Calu3 (cell line): ENCODE results near the gene SLC23A3. TPM values are rescaled to one million over a fixed set of nuclear protein-coding genes. Genes with fewer than 3 reads are reported as not detected.
A peak's percentile ranks its signal among the peaks of the same experiment; 100 is the strongest.

Experiments
- BruUV-seq: library from RNA; stranded (reverse); fragments of 400-500 nt; replicated peaks from 2 replicates; lab custom pipeline; 2021; lab: Mats Ljungman, UMichigan
- CTCF ChIA-PET: fragments of 300-600 bp; sonication (Branson Sonifier 250); formaldehyde crosslinking; loops from one replicate; lab custom pipeline; 2022; ENCODE audit warnings: antibody characterized with exemption; lab: Charles Lee
- DNase-seq: peaks from one replicate; pipeline ENCODE4 v3.0.0; 2022
- H3K27ac Mint-ChIP-seq: one replicate; pipeline ENCODE4 v1.8.0; 2022; ENCODE audit warnings: mixed read lengths; ENCODE audit not compliant: unreplicated experiment
- H3K27me3 Mint-ChIP-seq: one replicate; pipeline ENCODE4 v1.8.0; 2022; ENCODE audit warnings: mixed read lengths; ENCODE audit not compliant: unreplicated experiment
- H3K36me3 Mint-ChIP-seq: one replicate; pipeline ENCODE4 v1.8.0; 2022; ENCODE audit warnings: mild to moderate bottlenecking, moderate library complexity, mixed read lengths; ENCODE audit not compliant: insufficient read depth, unreplicated experiment
- H3K4me1 Mint-ChIP-seq: one replicate; pipeline ENCODE4 v1.8.0; 2022; ENCODE audit warnings: mild to moderate bottlenecking, low read depth, mixed read lengths; ENCODE audit not compliant: unreplicated experiment
- H3K4me3 Mint-ChIP-seq: one replicate; pipeline ENCODE4 v1.8.0; 2022; ENCODE audit warnings: mild to moderate bottlenecking, low read depth, moderate library complexity, mixed read lengths; ENCODE audit not compliant: unreplicated experiment
- H3K9me3 Mint-ChIP-seq: one replicate; pipeline ENCODE4 v1.8.0; 2022; ENCODE audit warnings: low read depth, mixed read lengths; ENCODE audit not compliant: unreplicated experiment
- intact Hi-C: fragments of 100-400 bp; cut with micrococcal nuclease; formaldehyde crosslinking; loops from one replicate; pipeline ENCODE4 v1.10.0; 2022; ENCODE audit not compliant: unreplicated experiment
- total RNA-seq: library from RNA; stranded (reverse); gene quantifications from 2 replicates; pipeline ENCODE4 v1.2.3, GENCODE V29; 2022
- TF ChIP-seq, protein P1 (sequence below): fragments of 200-600 bp; IDR thresholded peaks from one replicate; pipeline ENCODE4 v1.8.0; 2022; ENCODE audit warnings: antibody characterized with exemption; ENCODE audit not compliant: unreplicated experiment

Gene SLC23A3
- total RNA-seq, 1 experiment from 2014 or later = 4.4 TPM

DNA sequence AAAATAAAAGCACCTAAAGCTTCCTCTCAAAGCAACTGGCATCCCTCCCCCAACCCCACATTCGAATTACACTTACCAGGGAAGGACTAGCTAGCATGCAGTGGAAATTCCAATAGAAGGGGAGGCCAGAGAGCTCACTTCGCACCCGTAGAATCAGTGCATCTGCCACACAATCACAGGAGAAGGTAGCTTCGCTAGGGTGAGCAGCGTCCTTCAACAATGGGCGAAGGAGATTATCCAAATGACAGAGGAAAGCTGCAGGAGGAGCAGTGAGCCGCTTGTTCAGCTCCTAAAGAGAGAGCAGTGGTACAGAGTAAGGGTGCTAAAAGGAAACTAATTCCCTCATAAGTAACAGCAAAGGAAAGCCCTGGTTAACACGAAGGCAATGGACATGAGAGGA is 12.4 kb downstream of the SLC23A3 start:
- Mint-ChIP-seq H3K36me3 (peaks cover 12% of the 10 kb centered on the region), H3K4me3 (no peak overlapping the region), H3K9me3 (no peaks in the 10 kb centered on the region), H3K27ac (no peak overlapping the region), H3K4me1 (peaks cover 10% of the 10 kb centered on the region), H3K27me3 (no peaks in the 10 kb centered on the region)
- no peak for DNase-seq
- intact Hi-C loops = loop anchor here (5.0 to 10.0 kb wide), 2 partner anchors 35 to 283 kb away; no protein-coding TSS in a partner anchor
- CTCF ChIA-PET = interaction anchor here (1.0 kb wide), 1 partner anchor 116 kb away, joined by 3 read pairs; no protein-coding TSS in a partner anchor
- BruUV-seq = no TSS peak
- TF ChIP-seq, protein P1, sequence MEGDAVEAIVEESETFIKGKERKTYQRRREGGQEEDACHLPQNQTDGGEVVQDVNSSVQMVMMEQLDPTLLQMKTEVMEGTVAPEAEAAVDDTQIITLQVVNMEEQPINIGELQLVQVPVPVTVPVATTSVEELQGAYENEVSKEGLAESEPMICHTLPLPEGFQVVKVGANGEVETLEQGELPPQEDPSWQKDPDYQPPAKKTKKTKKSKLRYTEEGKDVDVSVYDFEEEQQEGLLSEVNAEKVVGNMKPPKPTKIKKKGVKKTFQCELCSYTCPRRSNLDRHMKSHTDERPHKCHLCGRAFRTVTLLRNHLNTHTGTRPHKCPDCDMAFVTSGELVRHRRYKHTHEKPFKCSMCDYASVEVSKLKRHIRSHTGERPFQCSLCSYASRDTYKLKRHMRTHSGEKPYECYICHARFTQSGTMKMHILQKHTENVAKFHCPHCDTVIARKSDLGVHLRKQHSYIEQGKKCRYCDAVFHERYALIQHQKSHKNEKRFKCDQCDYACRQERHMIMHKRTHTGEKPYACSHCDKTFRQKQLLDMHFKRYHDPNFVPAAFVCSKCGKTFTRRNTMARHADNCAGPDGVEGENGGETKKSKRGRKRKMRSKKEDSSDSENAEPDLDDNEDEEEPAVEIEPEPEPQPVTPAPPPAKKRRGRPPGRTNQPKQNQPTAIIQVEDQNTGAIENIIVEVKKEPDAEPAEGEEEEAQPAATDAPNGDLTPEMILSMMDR = no peak

DNA sequence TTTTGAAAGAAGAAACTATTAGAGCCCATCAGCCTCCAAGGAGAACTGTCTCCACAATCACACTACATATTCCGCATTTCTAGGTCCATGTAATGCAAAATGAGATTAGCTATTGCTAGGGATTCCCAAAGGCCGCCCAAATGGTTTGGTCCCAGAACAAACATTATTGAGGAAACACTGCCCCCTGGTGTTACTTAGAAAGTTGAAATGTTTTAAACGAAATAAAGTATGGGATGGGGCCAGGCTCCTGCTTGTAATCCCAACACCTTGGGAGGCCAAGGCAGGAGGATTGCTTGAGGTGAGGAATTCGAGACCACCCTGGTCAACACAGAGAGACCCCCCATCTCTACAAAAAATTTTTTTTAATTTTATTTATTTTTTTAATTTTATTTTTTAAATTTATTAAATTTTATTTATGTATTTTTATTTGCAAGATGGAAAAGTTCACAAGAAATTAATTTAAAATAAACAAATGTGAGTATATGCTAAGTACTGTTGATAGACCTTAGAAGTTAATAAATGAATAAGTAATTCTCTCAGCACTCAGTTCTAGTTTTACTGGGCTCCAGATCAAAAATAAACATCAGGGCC is 14.7 kb downstream of the SLC23A3 start:
- H3K4me1 Mint-ChIP-seq = no peaks in the 10 kb centered on the region
- TF ChIP-seq, protein P1 = peak; percentile 81
- DNase-seq = peak; percentile 60
- no peak overlapping the region for H3K4me3 Mint-ChIP-seq
- H3K27ac Mint-ChIP-seq = no peak overlapping the region
- CTCF ChIA-PET = interaction anchor here (0.6 to 3.8 kb wide), 22 partner anchors 13 to 189 kb away, joined by 3 to 52 read pairs (median 4); partner anchors contain the start of gene CFAP65
- no peaks in the 10 kb centered on the region for H3K9me3 Mint-ChIP-seq
- no TSS peak for BruUV-seq
- intact Hi-C loops = loop anchor here (1.0 to 10.0 kb wide), 6 partner anchors 33 to 280 kb away; no protein-coding TSS in a partner anchor
- H3K27me3 Mint-ChIP-seq = no peaks in the 10 kb centered on the region
- peaks cover 5% of the 10 kb centered on the region for H3K36me3 Mint-ChIP-seq

DNA sequence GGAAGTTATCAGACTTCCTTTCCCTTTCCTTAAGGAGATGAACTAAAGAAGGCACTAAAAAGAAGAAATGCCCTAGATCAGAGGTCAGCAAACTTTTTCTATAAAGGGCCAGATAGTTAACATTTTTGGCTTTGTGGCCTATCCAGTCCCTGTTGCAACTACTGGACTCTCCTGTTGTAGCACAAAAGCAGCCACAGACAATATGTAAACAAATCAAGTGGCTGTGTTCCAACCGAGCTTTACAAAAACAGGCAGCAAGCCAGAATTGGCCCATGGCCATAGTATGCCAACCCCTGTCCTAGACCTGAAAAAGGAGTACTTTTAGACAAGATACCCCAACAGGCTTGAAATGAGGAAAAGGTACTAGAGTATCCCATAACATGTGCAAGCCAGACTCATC is 20.2 kb downstream of the SLC23A3 start:
- CTCF ChIA-PET = interaction anchor here (0.5 to 1.7 kb wide), 3 partner anchors 20 to 828 kb away, joined by 3 to 5 read pairs (median 3); no protein-coding TSS in a partner anchor

DNA sequence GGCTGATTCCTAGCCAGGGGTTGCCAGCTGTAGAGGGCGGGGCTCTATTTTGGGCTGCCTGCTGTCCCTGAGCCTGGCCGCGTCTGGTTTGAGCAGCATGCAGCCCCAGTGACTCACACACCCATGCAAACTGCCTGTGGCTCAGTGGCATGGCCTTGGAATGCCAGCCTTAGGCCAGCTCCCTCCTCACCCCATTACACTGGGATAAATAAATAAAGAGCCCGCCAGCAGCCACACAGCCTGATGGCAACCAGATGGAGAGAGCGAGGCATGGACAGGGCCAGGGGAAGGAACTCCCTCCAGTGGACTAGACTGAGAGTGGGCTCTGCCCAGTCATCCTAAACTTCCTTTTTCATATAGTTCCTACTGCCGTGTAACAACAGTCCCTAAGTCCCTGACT is 27.5 kb downstream of the SLC23A3 start:
- Mint-ChIP-seq H3K4me1 (peaks cover 24% of the 10 kb centered on the region), H3K4me3 (no peak overlapping the region), H3K36me3 (no peaks in the 10 kb centered on the region), H3K27ac (no peak overlapping the region), H3K27me3 (no peaks in the 10 kb centered on the region), H3K9me3 (no peaks in the 10 kb centered on the region)
- no TSS peak for BruUV-seq
- TF ChIP-seq, protein P1 = no peak
- CTCF ChIA-PET = interaction anchor here (0.6 to 0.9 kb wide), 5 partner anchors 12 to 1041 kb away, joined by 3 to 6 read pairs (median 4); no protein-coding TSS in a partner anchor
- peak; percentile 58 for DNase-seq
- intact Hi-C loops = no loop called here

More for the DNA sequence above, 20.2 kb downstream of the SLC23A3 start:
- Mint-ChIP-seq H3K4me3 (no peak overlapping the region), H3K27me3 (no peaks in the 10 kb centered on the region), H3K4me1 (peaks cover 8% of the 10 kb centered on the region), H3K27ac (no peak overlapping the region), H3K9me3 (no peaks in the 10 kb centered on the region), H3K36me3 (no peaks in the 10 kb centered on the region)
- DNase-seq = peak; percentile 35
- intact Hi-C loops = loop anchor here (10.0 kb wide), 1 partner anchor 275 kb away; no protein-coding TSS in a partner anchor
- BruUV-seq = no TSS peak
- TF ChIP-seq, protein P1 = no peak
